ENCODE measurements around the gene KIF4A. TPM values are rescaled to one million over a fixed set of nuclear protein-coding genes. Genes with fewer than 3 reads are reported as not detected.

KIF4A gene
- total RNA-seq, 2 donors from 2014 or later = 25.4 to 30.3 TPM

Other genes starting within 250 kb of the KIF4A start
- not detected for gene AWAT2, start 240.2 kb upstream of the KIF4A start, total RNA-seq
- gene OTUD6A, start 227.6 kb upstream of the KIF4A start, total RNA-seq = not detected
- gene IGBP1, start 156.7 kb upstream of the KIF4A start, total RNA-seq = 10 to 100 TPM; 39.1 to 64.3 TPM
- gene DGAT2L6, start 112.6 kb upstream of the KIF4A start, total RNA-seq = under 1 TPM in 1 of 2 donors, not detected in 1; 0.22 TPM
- not detected for gene AWAT1, start 55.4 kb upstream of the KIF4A start, total RNA-seq
- under 1 TPM; 0.35 to 0.85 TPM for gene P2RY4, start 29.9 kb upstream of the KIF4A start, total RNA-seq
- not detected for gene ARR3, start 21.8 kb upstream of the KIF4A start, total RNA-seq
- gene RAB41, start 7.9 kb upstream of the KIF4A start, total RNA-seq = not detected
- gene PDZD11, start 177 bp upstream of the KIF4A start, total RNA-seq = 10 to 100 TPM; 21.6 to 32.1 TPM
- gene GDPD2, start 133.2 kb downstream of the KIF4A start, total RNA-seq = under 1 TPM; 0.24 to 0.69 TPM
- 10 to 100 TPM; 17.3 to 17.6 TPM for gene DLG3, start 154.7 kb downstream of the KIF4A start, total RNA-seq